Measurements from ENCODE around the gene SLC25A5.

DNA sequence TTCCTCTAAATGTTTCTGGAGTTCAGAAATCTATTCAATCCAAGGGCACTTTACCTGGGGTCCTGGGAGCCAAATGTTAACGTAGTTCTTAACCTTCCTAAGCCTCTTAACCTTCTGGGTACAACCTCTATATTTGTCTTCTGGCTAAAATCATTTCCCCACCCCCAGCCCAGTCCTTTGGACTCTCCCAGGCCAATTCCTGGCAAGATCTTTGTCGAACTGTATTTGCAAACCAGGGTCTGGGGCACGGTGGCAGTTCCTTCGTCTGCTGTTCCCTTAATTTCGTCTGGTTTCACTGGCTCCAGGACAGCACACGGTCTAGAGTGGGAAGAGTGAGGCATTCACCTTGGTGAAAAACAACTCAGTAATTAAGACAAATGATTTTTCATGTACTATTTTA lies 811 bp upstream of the SLC25A5 start:
- TF ChIP-seq, protein P1, sequence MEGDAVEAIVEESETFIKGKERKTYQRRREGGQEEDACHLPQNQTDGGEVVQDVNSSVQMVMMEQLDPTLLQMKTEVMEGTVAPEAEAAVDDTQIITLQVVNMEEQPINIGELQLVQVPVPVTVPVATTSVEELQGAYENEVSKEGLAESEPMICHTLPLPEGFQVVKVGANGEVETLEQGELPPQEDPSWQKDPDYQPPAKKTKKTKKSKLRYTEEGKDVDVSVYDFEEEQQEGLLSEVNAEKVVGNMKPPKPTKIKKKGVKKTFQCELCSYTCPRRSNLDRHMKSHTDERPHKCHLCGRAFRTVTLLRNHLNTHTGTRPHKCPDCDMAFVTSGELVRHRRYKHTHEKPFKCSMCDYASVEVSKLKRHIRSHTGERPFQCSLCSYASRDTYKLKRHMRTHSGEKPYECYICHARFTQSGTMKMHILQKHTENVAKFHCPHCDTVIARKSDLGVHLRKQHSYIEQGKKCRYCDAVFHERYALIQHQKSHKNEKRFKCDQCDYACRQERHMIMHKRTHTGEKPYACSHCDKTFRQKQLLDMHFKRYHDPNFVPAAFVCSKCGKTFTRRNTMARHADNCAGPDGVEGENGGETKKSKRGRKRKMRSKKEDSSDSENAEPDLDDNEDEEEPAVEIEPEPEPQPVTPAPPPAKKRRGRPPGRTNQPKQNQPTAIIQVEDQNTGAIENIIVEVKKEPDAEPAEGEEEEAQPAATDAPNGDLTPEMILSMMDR (IDR thresholded peaks at IDR 0.05): no peak
- TF ChIP-seq POLR2A (IDR thresholded peaks at IDR 0.05): no peak

Measured in Peyer's patch (tissue), 4 donors.